Peyer's patch (tissue), 4 donors: Measurements from ENCODE around the gene BRAT1.

Experiments
- CTCF ChIP-seq, 6 experiments: fragments of 450-650 bp in 4 of 6; fragments of 200-600 bp in 2 of 6; sonication (generic) in 1 of 6; IDR thresholded peaks; one replicate each; pipeline ENCODE4 v1.5.1; 2017 to 2019; ENCODE audit warnings: antibody characterized with exemption in 6 of 6, mild to moderate bottlenecking in 3 of 6, moderate library complexity in 1 of 6
- POLR2A ChIP-seq, 2 donors: fragments of 450-650 bp; IDR thresholded peaks; one replicate each; pipeline ENCODE4 v1.5.1; 2017; ENCODE audit warnings: antibody characterized with exemption in 2 of 2, mild to moderate bottlenecking in 2 of 2, moderate library complexity in 2 of 2

DNA sequence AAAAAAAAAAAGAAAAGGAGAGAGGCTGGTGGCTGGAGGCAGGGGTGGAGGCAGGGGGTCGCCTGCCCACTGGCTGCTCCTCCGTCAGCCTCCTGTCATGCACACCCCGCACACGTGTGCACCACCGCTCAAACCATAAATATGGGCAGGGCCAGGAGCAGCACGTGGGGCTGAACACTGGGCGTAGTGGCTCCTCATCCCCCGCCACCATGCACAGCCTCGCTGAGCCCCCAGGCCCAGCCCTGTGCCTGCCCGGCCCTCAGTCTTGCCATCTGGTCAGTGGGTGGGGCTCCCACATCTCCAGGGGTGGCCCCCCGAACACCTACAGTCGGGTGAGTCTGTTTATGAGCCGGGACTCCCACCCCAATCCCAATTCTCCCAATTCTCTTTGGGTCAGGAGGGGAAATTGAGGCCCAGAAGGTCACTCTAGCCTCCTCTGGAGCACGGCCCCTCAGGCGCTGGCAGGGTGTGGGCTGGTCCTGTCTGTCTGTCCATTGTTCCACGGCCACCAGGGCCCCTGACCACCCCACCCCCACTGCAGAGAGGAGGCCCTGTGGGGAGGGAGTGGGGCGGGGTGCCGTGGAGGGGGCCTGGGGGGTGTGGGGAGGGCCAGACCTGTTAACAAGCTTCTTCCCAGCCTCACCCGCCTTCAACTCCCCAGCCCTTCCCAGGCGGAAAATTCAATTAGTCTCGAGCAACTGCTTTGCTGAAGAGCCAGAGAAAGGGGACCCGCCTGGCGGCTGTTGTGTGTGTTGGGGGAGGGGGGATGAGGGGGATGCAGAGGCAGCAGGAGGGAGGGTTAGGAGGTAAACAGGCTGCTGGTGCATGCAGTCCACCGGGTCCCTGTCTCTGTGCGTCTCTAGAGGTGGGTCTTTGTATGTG is 59.7 kb downstream of the BRAT1 start:
- TF ChIP-seq CTCF (IDR thresholded peaks at IDR 0.05): no peak
- TF ChIP-seq POLR2A (IDR thresholded peaks at IDR 0.05): no peak
